ENCODE data around the gene MOB3A. TPM values are rescaled to one million over a fixed set of nuclear protein-coding genes. Genes with fewer than 3 reads are reported as not detected.

MOB3A gene
- total RNA-seq, 1 donor from 2014 or later, result 88.5 TPM

DNA sequence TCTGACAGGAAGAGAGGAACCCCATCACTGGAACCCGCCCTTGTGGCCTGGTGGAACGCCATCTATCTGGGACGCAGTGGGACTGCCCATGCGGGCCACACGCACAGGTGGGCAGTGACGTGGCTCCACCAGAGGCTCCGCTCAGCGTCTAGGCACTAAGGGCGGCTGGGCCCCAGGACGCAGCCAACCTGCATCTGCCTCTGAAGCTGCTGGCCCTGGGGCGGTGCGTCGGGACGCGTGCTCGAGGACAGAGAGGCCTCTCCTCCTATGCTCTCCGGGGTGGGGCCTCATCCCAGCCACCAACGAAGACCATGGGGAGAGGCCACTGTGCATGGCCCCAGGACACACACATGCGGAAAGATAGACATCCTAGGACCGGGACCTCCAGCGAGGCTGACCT lies 18.7 kb upstream of the MOB3A start:
- Mint-ChIP-seq H3K4me1 (ENCODE audit: unreplicated experiment) (no peaks in the 10 kb centered on the region), H3K27me3 (ENCODE audit: unreplicated experiment) (peaks cover 11% of the 10 kb centered on the region), H3K36me3 (ENCODE audit: low read depth, unreplicated experiment) (peaks cover 33% of the 10 kb centered on the region), H3K27ac (ENCODE audit: unreplicated experiment) (no peak overlapping the region), H3K4me3 (ENCODE audit: unreplicated experiment) (no peak overlapping the region), H3K9me3 (ENCODE audit: unreplicated experiment) (no peaks in the 10 kb centered on the region)
- DNase-seq (ENCODE audit: low spot score), result no peak
- TF ChIP-seq, protein P1, sequence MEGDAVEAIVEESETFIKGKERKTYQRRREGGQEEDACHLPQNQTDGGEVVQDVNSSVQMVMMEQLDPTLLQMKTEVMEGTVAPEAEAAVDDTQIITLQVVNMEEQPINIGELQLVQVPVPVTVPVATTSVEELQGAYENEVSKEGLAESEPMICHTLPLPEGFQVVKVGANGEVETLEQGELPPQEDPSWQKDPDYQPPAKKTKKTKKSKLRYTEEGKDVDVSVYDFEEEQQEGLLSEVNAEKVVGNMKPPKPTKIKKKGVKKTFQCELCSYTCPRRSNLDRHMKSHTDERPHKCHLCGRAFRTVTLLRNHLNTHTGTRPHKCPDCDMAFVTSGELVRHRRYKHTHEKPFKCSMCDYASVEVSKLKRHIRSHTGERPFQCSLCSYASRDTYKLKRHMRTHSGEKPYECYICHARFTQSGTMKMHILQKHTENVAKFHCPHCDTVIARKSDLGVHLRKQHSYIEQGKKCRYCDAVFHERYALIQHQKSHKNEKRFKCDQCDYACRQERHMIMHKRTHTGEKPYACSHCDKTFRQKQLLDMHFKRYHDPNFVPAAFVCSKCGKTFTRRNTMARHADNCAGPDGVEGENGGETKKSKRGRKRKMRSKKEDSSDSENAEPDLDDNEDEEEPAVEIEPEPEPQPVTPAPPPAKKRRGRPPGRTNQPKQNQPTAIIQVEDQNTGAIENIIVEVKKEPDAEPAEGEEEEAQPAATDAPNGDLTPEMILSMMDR (IDR thresholded peaks at IDR 0.05; ENCODE audit: unreplicated experiment), result no peak

DNA sequence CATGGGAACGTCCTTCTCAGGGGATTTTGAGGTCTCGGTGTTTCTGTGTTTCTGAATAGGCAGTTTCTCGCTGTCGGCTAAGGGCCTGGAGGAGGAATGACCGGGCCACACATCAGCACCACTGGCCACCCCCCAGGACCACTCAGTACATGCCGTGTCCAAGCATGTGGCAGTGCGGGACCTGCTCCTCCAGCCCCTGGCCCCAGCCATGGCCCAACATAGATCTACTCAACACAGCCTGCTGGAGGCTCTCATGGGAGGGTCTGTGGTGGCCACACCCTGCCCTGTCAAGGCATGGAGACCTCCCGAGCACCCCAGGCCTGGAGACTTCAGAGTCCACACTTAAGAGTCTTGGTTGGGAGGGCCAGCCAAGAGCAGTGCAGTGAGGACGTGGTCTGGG lies 18.1 kb upstream of the MOB3A start:
- H3K4me3 Mint-ChIP-seq (ENCODE audit: unreplicated experiment), result peak overlapping the region; percentile 16
- DNase-seq (ENCODE audit: low spot score), result no peak
- peaks cover 35% of the 10 kb centered on the region for H3K36me3 Mint-ChIP-seq (ENCODE audit: low read depth, unreplicated experiment)
- H3K9me3 Mint-ChIP-seq (ENCODE audit: unreplicated experiment), result no peaks in the 10 kb centered on the region
- H3K27ac Mint-ChIP-seq (ENCODE audit: unreplicated experiment), result peak overlapping the region; percentile 33
- TF ChIP-seq, protein P1 (IDR thresholded peaks at IDR 0.05; ENCODE audit: unreplicated experiment), result no peak
- no peaks in the 10 kb centered on the region for H3K4me1 Mint-ChIP-seq (ENCODE audit: unreplicated experiment)
- peaks cover 9% of the 10 kb centered on the region for H3K27me3 Mint-ChIP-seq (ENCODE audit: unreplicated experiment)

DNA sequence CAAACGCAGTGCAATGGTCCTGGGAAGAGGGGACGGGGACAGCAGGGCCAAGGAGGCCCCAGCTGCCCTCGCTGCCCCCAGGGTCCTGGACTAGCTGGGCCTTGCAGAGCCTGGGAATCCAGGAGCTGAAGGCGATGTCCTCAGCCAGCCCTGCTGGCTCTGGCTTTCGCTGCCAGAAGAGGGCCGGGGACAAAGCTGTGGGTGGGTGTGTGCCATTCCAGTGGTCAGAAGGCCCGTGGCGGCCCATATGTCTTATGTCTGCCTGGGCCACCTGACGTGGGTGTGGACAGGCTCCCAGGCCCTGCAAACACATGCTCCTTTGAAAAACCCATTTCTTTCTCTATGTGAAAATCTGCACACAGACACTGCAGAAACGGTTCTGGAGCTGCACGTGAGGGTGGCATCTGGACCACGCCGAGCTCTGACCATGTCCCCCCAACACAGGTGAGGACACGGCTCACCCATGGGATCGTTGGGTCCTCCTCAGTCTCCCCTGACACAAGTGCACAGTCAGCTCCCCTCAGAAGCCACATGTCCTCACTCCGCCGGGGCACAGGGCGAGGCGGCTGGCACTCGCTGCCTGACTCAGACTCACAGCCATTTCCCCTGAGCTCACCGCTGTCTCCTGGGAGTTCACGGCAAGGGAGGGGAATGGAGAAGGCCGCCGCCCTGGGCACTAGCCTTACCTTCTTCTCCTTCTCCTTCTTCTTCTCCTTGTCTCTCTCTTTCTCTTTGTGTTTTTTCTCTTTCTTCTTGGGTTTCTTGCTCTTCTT lies 17.5 kb upstream of the MOB3A start:
- H3K27me3 Mint-ChIP-seq (ENCODE audit: unreplicated experiment), result peaks cover 13% of the 10 kb centered on the region
- no peaks in the 10 kb centered on the region for H3K9me3 Mint-ChIP-seq (ENCODE audit: unreplicated experiment)
- H3K27ac Mint-ChIP-seq (ENCODE audit: unreplicated experiment), result peak overlapping the region; percentile 33
- H3K4me1 Mint-ChIP-seq (ENCODE audit: unreplicated experiment), result no peaks in the 10 kb centered on the region
- TF ChIP-seq, protein P1 (IDR thresholded peaks at IDR 0.05; ENCODE audit: unreplicated experiment), result no peak
- peak overlapping the region; percentile 16 for H3K4me3 Mint-ChIP-seq (ENCODE audit: unreplicated experiment)
- DNase-seq (ENCODE audit: low spot score), result no peak
- peaks cover 38% of the 10 kb centered on the region for H3K36me3 Mint-ChIP-seq (ENCODE audit: low read depth, unreplicated experiment)

DNA sequence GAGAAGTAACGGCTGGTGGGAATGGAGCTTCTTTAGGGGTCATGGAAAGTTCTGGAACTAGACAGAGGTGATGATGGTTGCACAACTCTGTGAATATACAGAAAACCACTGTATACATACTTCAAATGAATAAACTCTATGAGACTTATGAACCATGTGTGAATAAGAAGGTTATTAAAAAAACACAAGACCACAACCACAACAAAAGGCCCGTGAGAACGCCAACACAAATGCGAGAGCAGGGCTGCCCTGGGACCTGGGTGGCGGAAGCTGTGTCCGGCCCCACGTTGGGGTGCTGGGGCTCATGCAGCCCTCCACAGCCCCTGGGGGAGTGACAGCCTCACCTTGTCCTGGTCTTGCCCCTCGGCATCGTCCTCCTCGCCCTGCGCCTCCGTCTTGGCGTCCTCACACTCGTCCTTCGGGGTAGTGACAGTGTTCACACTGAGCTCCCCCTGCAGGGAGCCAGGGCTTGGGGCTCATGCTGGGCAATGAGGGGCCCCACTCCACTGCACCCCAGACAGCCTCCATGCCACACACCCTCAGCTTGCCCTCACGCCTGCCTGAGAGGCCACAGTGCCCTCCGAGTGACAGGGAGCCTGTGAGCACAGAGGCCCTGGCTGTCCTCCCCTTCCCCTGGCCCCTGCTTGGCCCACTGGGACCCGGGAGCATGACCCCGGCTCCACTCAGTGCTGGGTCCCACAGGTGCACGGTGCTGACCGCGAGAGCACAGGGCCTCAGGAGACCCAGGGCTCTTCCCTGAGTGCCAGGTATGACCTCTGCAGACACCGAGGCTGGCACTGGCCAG lies 16.6 kb upstream of the MOB3A start:
- peaks cover 39% of the 10 kb centered on the region for H3K36me3 Mint-ChIP-seq (ENCODE audit: low read depth, unreplicated experiment)
- H3K27ac Mint-ChIP-seq (ENCODE audit: unreplicated experiment), result peak overlapping the region; percentile 41
- H3K4me3 Mint-ChIP-seq (ENCODE audit: unreplicated experiment), result peak overlapping the region; percentile 56
- peaks cover 9% of the 10 kb centered on the region for H3K27me3 Mint-ChIP-seq (ENCODE audit: unreplicated experiment)
- H3K4me1 Mint-ChIP-seq (ENCODE audit: unreplicated experiment), result no peaks in the 10 kb centered on the region
- DNase-seq (ENCODE audit: low spot score), result no peak
- no peaks in the 10 kb centered on the region for H3K9me3 Mint-ChIP-seq (ENCODE audit: unreplicated experiment)
- TF ChIP-seq, protein P1 (IDR thresholded peaks at IDR 0.05; ENCODE audit: unreplicated experiment), result no peak

DNA sequence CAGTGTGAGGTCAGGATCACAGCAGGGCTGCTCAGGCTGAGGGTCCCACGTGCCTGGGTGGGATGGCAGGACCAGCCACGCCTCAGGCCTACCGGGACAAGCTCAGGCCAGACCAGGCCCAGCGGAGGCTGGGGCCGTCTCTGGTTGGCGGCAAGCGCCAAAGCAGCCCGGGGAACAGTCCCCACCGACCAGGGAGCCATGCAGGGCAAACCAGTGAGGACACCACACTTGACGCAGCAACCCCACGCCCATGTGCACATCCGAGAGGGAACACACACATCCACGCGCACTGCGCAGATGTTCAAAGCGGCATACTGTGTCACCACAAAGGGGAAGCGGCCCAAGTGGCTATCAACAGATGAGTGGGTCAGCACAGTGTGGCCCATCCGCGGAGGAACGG lies 15.8 kb upstream of the MOB3A start:
- TF ChIP-seq, protein P1 (IDR thresholded peaks at IDR 0.05; ENCODE audit: unreplicated experiment), result no peak
- Mint-ChIP-seq H3K27me3 (ENCODE audit: unreplicated experiment) (peaks cover 11% of the 10 kb centered on the region), H3K27ac (ENCODE audit: unreplicated experiment) (no peak overlapping the region), H3K36me3 (ENCODE audit: low read depth, unreplicated experiment) (peaks cover 45% of the 10 kb centered on the region), H3K4me1 (ENCODE audit: unreplicated experiment) (no peaks in the 10 kb centered on the region), H3K9me3 (ENCODE audit: unreplicated experiment) (no peaks in the 10 kb centered on the region), H3K4me3 (ENCODE audit: unreplicated experiment) (no peak overlapping the region)
- no peak for DNase-seq (ENCODE audit: low spot score)
